BLaER1 (cell line): Measurements from ENCODE around the gene LGALS8.

Experiments used
- H3K27ac ChIP-seq: shearing (Covaris generic); formaldehyde crosslinking; 2 replicates; pipeline ENCODE4 v1.8.1; 2022
- H3K27me3 ChIP-seq: shearing (Covaris generic); formaldehyde crosslinking; 2 replicates; pipeline ENCODE4 v1.8.1; 2022
- H3K36me3 ChIP-seq: shearing (Covaris generic); formaldehyde crosslinking; 2 replicates; pipeline ENCODE4 v1.8.1; 2022
- H3K4me1 ChIP-seq: shearing (Covaris generic); formaldehyde crosslinking; 2 replicates; pipeline ENCODE4 v1.8.1; 2022
- H3K4me2 ChIP-seq: shearing (Covaris generic); formaldehyde crosslinking; 2 replicates; pipeline ENCODE4 v1.8.1; 2022
- H3K4me3 ChIP-seq: shearing (Covaris generic); formaldehyde crosslinking; 2 replicates; pipeline ENCODE4 v1.8.1; 2022
- H3K9ac ChIP-seq: shearing (Covaris generic); formaldehyde crosslinking; 2 replicates; pipeline ENCODE4 v1.8.1; 2022
- H3K9me3 ChIP-seq: shearing (Covaris generic); formaldehyde crosslinking; 2 replicates; pipeline ENCODE4 v1.8.1; 2022
- H4K20me1 ChIP-seq: shearing (Covaris generic); formaldehyde crosslinking; 2 replicates; pipeline ENCODE4 v1.8.1; 2022
- Cebpa-rat ChIP-seq: shearing (Covaris generic); IDR thresholded peaks from 2 replicates; pipeline ENCODE4 v1.8.1; 2022

LGALS8 gene

GRCh38 chr1:236552901-236553300, 29.1 kb downstream of the LGALS8 start:
- no peaks in the 10 kb centered on the region for H3K27me3 ChIP-seq
- no peak overlapping the region for H3K4me2 ChIP-seq
- no peak overlapping the region for H3K9ac ChIP-seq
- H4K20me1 ChIP-seq, result 0 out of 2 replicates have a peak, but pooled peaks cover 6% of the 10 kb centered on the region
- no peaks in the 10 kb centered on the region for H3K9me3 ChIP-seq
- no peak overlapping the region for H3K4me3 ChIP-seq
- H3K27ac ChIP-seq, result no peak overlapping the region
- no peak for TF ChIP-seq Cebpa-rat
- peaks cover 100% of the 10 kb centered on the region for H3K36me3 ChIP-seq
- H3K4me1 ChIP-seq, result no peaks in the 10 kb centered on the region

DNA sequence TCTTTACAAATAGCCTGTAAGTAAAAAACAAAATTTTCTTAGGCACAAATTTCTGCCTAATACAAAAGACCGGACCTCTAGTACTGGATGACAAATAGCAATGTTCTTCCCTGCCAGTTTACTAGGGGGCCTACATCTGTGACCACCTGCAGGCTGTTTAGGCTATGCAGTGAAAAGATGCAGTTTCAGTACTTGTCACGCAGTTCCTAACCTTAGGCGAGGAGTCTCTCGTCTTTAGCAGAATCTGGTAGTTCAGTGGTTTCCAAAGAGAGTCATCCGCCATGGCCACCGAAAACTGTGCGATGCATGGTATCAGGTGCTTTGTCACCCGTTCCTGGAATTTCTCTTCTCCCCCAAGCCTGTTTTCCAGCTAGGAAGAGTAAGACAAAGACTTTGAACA, 29.6 kb downstream of the LGALS8 start:
- no peak for TF ChIP-seq Cebpa-rat
- H3K9ac ChIP-seq, result no peak overlapping the region
- H3K36me3 ChIP-seq, result peaks cover 100% of the 10 kb centered on the region

GRCh38 chr1:236556606-236557005, 32.8 kb downstream of the LGALS8 start:
- Histone ChIP-seq H3K27me3 (no peaks in the 10 kb centered on the region), H3K4me3 (no peak overlapping the region), H3K4me2 (no peak overlapping the region), H3K9ac (no peak overlapping the region), H3K36me3 (peaks cover 99% of the 10 kb centered on the region), H3K4me1 (no peaks in the 10 kb centered on the region), H3K27ac (no peak overlapping the region), H4K20me1 (0 out of 2 replicates have a peak, but pooled peaks cover 6% of the 10 kb centered on the region), H3K9me3 (no peaks in the 10 kb centered on the region)
- TF ChIP-seq Cebpa-rat, result no peak

More for the DNA sequence above, 29.6 kb downstream of the LGALS8 start:
- Histone ChIP-seq H3K9me3 (no peaks in the 10 kb centered on the region), H4K20me1 (0 out of 2 replicates have a peak, but pooled peaks cover 6% of the 10 kb centered on the region), H3K4me3 (no peak overlapping the region), H3K4me2 (no peak overlapping the region), H3K4me1 (no peaks in the 10 kb centered on the region), H3K27ac (no peak overlapping the region), H3K27me3 (no peaks in the 10 kb centered on the region)

- TF ChIP-seq Cebpa-rat, result no peak
- no peaks in the 10 kb centered on the region for H3K9me3 ChIP-seq
- no peaks in the 10 kb centered on the region for H4K20me1 ChIP-seq
- H3K4me3 ChIP-seq, result no peak overlapping the region
- H3K9ac ChIP-seq, result no peak overlapping the region
- peaks cover 99% of the 10 kb centered on the region for H3K36me3 ChIP-seq
- H3K27ac ChIP-seq, result no peak overlapping the region
- no peaks in the 10 kb centered on the region for H3K4me1 ChIP-seq
- no peaks in the 10 kb centered on the region for H3K27me3 ChIP-seq
- H3K4me2 ChIP-seq, result no peak overlapping the region
Measured at GRCh38 chr1:236558081-236558480, 34.3 kb downstream of the LGALS8 start.

GRCh38 chr1:236558846-236559245, 35.1 kb downstream of the LGALS8 start:
- H3K27ac ChIP-seq, result no peak overlapping the region
- no peaks in the 10 kb centered on the region for H3K9me3 ChIP-seq
- no peaks in the 10 kb centered on the region for H3K4me1 ChIP-seq
- H3K27me3 ChIP-seq, result no peaks in the 10 kb centered on the region
- no peak overlapping the region for H3K9ac ChIP-seq
- no peak overlapping the region for H3K4me3 ChIP-seq
- no peak for TF ChIP-seq Cebpa-rat
- H3K4me2 ChIP-seq, result no peak overlapping the region
- H4K20me1 ChIP-seq, result no peaks in the 10 kb centered on the region
- H3K36me3 ChIP-seq, result peaks cover 99% of the 10 kb centered on the region

- H3K4me1 ChIP-seq, result no peaks in the 10 kb centered on the region
- TF ChIP-seq Cebpa-rat, result no peak
- H3K9ac ChIP-seq, result no peak overlapping the region
- no peaks in the 10 kb centered on the region for H3K27me3 ChIP-seq
- no peaks in the 10 kb centered on the region for H3K9me3 ChIP-seq
- no peak overlapping the region for H3K4me2 ChIP-seq
- H4K20me1 ChIP-seq, result no peaks in the 10 kb centered on the region
- H3K36me3 ChIP-seq, result peaks cover 99% of the 10 kb centered on the region
- no peak overlapping the region for H3K27ac ChIP-seq
- H3K4me3 ChIP-seq, result no peak overlapping the region
Measured at GRCh38 chr1:236560213-236560771, 36.5 kb downstream of the LGALS8 start.

GRCh38 chr1:236561976-236562375, 38.2 kb downstream of the LGALS8 start:
- Histone ChIP-seq H3K27ac (no peak overlapping the region), H3K4me3 (no peak overlapping the region), H3K4me2 (no peak overlapping the region), H3K9ac (no peak overlapping the region), H3K4me1 (no peaks in the 10 kb centered on the region), H3K27me3 (no peaks in the 10 kb centered on the region), H4K20me1 (no peaks in the 10 kb centered on the region), H3K9me3 (no peaks in the 10 kb centered on the region), H3K36me3 (peaks cover 99% of the 10 kb centered on the region)
- no peak for TF ChIP-seq Cebpa-rat

DNA sequence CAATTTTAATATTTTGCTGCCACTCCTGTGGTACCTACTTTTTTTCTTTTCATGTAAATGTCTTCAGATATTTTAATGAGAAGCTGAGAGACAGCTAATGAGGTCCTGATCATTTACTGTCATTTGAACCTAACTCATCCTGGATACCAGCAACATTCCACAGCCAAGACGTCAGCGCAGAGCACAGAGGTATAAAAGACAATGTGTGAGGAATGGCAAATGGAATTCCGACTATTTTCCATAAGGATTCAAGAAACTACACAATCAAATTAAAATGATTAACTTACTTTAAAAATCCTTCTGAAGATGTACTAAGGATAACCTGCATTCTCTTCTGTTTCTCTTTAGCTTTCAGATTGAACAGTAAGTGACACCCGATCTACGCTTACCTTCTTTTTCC, 41.7 kb downstream of the LGALS8 start:
- Histone ChIP-seq H3K36me3 (peaks cover 99% of the 10 kb centered on the region), H3K4me3 (no peak overlapping the region), H3K9ac (no peak overlapping the region), H4K20me1 (no peaks in the 10 kb centered on the region), H3K4me1 (no peaks in the 10 kb centered on the region), H3K27ac (no peak overlapping the region), H3K4me2 (no peak overlapping the region), H3K9me3 (no peaks in the 10 kb centered on the region), H3K27me3 (no peaks in the 10 kb centered on the region)
- no peak for TF ChIP-seq Cebpa-rat

- no peak overlapping the region for H3K4me2 ChIP-seq
- peaks cover 98% of the 10 kb centered on the region for H3K36me3 ChIP-seq
- H3K9me3 ChIP-seq, result no peaks in the 10 kb centered on the region
- no peaks in the 10 kb centered on the region for H3K4me1 ChIP-seq
- no peaks in the 10 kb centered on the region for H4K20me1 ChIP-seq
- no peak overlapping the region for H3K9ac ChIP-seq
- H3K27ac ChIP-seq, result no peak overlapping the region
- H3K4me3 ChIP-seq, result no peak overlapping the region
- TF ChIP-seq Cebpa-rat, result no peak
- no peaks in the 10 kb centered on the region for H3K27me3 ChIP-seq
Measured at GRCh38 chr1:236568285-236568894, 44.6 kb downstream of the LGALS8 start.

DNA sequence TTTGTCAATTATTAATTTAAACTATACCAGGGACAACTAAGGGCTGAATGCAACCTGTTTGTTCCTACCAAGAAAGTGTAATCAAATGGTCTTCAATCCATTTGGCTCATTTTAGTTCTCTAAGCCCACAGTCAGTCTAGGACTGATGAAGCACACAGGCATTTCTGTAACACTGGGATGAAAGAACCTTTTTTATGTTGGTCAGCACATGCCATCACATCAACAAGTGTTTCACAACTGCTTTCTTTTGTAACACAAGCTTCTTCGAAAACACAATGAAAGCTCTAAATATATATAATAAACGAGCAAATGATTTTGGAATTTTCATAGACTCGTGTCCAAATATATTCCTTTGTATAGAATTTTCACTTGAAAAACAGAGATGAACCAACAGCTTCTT, 51.7 kb downstream of the LGALS8 start:
- Histone ChIP-seq H4K20me1 (no peaks in the 10 kb centered on the region), H3K4me1 (no peaks in the 10 kb centered on the region), H3K9ac (no peak overlapping the region), H3K36me3 (peaks cover 91% of the 10 kb centered on the region), H3K4me3 (no peak overlapping the region), H3K27ac (no peak overlapping the region), H3K4me2 (no peak overlapping the region), H3K9me3 (no peaks in the 10 kb centered on the region), H3K27me3 (no peaks in the 10 kb centered on the region)
- no peak for TF ChIP-seq Cebpa-rat
